Body of pancreas (tissue), 4 donors: ENCODE measurements around the gene LIF.

Experiments used
- POLR2A ChIP-seq, 3 donors: fragments of 450-650 bp; IDR thresholded peaks; one replicate each; pipeline ENCODE4 v1.6.1; 2016; ENCODE audit warnings: antibody characterized with exemption in 3 of 3, mild to moderate bottlenecking in 2 of 3
- TF ChIP-seq, protein P1 (sequence below), 7 experiments: fragments of 450-650 bp in 4 of 7; fragments of 200-600 bp in 3 of 7; sonication (generic) in 3 of 7; IDR thresholded peaks; one replicate each; pipeline ENCODE4 v1.5.1; 2016 to 2019; ENCODE audit warnings: antibody characterized with exemption in 7 of 7

DNA sequence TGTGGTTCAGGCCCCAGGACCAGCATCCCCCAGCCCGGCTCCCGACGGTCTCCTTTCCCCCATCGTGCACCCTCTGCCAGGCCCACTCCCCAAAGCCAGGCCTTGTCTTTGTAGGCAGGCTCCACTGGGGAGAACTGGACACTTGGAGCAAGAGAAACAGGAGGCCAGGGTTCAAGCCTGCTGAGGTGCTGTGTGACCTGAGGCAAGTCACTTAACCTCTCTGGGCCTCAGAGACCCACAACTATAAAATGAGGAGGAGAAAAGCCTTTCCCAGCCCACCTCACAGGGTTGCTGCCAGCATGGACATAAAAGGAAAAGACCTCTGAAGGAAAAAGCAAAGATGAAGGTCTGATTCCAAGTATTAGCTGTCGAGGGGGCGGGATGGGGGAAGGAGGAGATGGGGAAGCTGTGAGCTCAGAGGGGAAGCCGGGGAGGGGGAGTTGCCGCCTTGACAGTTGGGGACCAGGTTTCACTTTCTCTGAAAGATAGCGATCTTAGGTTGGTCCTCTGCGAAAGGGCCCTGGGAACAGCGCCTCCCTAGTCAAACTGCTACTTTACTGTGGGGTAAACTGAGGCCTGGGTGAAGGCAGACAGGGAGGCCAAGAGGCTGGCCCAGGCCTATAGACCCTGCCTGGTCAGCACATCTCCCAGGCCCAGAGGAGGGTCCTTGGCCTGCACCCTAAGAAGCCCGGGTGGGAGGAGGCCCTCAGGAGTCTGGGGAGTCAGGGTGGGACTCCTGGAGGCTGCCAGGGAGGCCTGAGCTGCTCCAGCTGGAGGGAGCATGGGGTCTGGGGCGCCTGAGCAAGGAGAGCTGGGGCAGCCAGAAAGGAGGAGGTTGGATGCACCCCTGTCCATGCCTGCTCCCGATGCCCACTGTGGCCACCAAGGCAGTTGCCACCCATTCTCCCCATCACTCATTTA lies 21.1 kb upstream of the LIF start:
- TF ChIP-seq, protein P1, sequence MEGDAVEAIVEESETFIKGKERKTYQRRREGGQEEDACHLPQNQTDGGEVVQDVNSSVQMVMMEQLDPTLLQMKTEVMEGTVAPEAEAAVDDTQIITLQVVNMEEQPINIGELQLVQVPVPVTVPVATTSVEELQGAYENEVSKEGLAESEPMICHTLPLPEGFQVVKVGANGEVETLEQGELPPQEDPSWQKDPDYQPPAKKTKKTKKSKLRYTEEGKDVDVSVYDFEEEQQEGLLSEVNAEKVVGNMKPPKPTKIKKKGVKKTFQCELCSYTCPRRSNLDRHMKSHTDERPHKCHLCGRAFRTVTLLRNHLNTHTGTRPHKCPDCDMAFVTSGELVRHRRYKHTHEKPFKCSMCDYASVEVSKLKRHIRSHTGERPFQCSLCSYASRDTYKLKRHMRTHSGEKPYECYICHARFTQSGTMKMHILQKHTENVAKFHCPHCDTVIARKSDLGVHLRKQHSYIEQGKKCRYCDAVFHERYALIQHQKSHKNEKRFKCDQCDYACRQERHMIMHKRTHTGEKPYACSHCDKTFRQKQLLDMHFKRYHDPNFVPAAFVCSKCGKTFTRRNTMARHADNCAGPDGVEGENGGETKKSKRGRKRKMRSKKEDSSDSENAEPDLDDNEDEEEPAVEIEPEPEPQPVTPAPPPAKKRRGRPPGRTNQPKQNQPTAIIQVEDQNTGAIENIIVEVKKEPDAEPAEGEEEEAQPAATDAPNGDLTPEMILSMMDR (IDR thresholded peaks at IDR 0.05), result no peak
- no peak for TF ChIP-seq POLR2A (IDR thresholded peaks at IDR 0.05)
